ENCODE measurements around the gene FFAR1.

FFAR1 gene

DNA sequence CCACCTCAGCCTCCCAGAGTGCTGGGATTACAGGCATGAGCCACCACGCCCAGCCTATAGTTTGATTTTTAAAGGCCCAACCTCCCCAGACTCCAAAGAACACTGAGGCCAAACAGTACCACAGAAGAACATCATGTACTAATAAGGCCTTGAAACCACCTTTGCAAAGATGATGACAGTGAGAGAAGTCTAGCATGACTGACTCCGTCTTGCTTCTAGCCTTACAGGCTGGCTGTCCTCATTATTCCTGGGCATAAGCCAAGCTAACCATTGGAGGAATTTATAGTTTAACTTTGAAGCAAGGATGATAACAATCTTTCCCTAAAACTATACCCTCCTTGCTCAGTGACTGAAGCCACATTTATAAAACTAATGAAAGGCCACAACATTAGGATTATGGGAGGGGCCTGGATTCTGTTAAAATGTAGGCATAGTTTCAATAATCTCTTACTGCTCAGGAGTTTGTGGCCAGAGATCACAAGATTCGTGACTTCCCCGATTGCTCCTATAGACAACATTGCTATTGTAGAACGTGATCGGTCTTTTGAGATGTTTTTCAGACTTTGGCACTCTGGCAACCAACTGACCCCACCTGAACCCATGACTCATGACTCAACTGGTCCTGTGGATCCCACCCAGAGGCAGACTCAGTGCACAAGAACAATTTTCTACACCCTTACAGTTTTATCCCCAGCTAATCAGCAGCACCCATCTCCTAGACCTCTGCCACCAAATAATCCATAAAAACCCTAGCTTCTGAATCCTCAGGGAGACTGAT is 40.8 kb downstream of the FFAR1 start:
- DNase-seq = peak; percentile 64 to 73
- TF ChIP-seq GATA1 (IDR thresholded peaks at IDR 0.05; ENCODE audit: low read depth, low read length) (no peak), POLR2A (IDR thresholded peaks at IDR 0.05; ENCODE audit: low read length) (no peak)

DNA sequence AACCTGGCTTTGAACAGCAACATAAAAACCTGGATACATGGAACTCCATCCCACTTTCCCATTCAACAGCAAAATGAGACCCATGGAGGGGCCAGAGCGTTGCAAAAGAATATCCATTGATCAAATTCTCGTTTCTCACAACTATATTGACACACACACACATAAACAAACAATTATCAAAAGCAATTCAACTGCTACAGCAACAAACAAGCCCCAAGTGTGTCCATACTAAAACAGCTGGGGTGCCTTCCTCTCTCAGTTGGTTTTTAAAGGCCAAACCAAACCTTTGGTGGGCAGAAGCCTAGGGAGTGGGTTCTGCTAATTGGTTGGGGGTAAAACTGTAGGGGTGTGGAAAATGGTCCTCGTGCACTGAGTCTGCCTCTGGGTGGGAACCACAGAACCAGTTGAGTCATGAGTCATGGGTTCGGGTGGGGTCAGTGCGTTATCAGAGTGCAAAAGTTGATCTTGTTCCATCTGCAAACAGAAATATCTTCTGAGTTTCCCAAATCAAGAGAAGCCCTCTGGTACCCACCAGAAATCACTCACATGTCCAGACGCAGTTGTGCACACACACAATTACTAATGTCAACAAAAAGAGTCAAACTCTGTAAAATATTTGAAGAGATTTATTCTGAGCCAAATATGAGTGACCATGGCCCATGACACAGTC is 41.6 kb downstream of the FFAR1 start:
- DNase-seq = peak; percentile 76 to 85
- TF ChIP-seq GATA1 (IDR thresholded peaks at IDR 0.05; ENCODE audit: low read depth, low read length) = no peak
- TF ChIP-seq POLR2A (IDR thresholded peaks at IDR 0.05; ENCODE audit: low read length) = no peak

DNA sequence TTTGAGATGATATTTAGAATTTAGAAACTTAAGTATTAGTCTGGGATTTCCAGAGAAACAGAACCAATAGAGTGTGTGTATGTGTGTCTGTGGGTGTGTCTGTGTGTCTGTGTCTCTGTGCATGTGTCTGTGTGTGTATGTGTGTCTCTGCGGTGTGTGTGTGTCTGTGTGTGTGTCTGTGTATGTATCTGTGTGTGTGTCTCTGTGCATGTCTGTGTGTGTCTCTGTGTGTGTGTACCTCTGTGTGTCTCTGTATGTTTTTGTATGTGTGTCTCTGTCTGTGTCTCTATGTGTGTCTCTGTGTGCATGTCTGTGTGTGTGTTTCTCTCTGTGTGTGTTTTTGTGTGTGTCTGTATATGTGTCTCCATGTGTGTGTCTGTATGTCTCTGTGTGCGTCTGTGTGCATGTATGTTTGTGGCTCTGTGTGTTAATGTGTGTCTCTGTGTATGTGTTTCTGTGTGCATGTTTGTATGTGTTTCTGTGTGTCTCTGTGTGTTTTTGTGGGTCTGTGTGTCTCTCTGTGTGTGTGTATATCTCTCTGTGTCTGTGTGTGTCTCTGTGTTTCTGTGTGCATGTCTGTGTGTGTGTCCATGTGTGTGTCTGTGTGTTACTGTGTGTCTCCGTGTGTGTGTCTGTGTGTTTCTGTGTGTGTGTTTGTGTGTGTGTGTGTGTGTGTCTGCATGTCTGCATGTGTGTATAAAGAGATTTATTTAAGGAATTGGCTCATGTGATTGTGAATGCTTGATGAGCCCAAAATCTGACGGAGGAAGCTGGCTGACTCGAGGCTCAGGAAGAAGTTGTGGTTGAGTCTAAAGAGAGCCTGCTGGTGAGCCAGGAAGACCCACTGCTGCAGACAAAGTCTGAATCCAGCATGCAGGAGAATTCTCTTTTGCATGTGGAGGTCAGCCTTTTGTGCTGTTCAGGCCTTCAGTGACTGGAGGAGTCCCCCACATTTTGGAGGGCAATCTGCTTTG is 45.3 kb downstream of the FFAR1 start:
- no peak for DNase-seq
- no peak for TF ChIP-seq POLR2A (IDR thresholded peaks at IDR 0.05; ENCODE audit: low read length)
- no peak for TF ChIP-seq GATA1 (IDR thresholded peaks at IDR 0.05; ENCODE audit: low read depth, low read length)

DNA sequence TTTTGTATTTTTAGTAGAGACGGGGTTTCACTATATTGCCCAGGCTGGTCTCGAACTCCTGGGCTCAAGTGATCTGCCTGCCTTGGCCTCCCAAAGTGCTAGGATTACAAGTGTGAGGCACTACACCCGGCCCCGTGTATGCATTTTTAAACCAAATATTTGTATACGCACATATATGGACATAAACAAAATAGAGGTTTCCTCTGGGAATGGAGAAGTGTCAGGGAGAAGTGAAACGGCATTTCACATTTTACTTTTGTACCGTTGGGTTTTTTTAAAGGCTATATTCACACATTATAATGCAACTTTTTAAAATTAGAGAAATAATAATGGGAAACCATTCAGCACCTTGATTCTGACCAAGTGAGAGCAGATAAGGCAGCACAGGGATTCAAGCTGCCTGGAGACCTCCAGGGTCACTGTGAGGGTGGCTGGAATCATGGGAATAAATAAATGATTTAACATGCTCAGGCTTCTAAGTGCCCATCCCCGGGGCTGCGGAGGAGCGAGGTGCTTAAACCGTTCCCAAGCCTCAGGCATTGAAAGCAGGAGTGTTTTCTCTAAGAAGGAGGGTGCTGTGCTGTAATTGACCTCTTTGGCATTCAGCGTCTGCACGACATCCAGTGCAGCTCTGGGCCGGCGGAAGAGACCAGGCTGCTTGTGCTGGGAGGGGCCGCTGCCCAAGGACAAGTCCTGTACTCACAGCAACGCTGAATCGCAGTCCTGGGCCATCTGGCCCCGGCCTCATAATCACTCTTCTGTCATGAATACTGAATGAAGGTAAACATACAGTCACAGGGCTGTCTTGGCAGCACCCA is 47.9 kb downstream of the FFAR1 start:
- TF ChIP-seq POLR2A (IDR thresholded peaks at IDR 0.05; ENCODE audit: low read length) = no peak
- TF ChIP-seq GATA1 (IDR thresholded peaks at IDR 0.05; ENCODE audit: low read depth, low read length) = no peak
- no peak for DNase-seq

DNA sequence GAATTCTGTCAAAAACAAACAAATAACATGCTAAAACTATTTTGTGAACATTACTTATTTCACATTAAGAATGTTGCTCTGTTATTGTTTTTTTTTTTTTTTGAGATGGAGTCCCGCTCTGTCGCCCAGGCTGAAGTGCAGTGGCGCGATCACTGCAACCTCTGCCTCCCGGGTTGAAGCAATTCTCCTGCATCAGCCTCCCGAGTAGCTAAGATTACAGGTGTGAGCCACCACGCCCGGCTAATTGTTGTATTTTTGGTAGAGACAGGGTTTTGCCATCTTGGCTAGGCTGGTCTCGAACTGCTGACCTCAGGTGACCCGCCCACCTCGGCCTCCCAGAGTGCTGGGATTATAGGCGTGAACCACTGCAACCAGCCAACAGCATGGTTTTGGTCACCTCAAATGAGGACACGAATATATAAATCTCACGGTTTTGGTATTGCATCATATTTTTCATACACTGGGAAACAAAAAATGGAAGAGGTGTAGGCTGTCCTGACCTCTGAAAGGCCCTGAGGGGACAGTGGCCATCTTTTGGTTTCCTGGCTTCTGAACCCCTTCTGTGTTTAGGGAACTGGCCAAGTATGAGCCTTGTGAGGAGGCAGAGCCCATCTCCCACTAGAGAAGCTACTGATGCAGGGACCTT is 48.7 kb downstream of the FFAR1 start:
- no peak for DNase-seq
- TF ChIP-seq POLR2A (IDR thresholded peaks at IDR 0.05; ENCODE audit: low read length) (no peak), GATA1 (IDR thresholded peaks at IDR 0.05; ENCODE audit: low read depth, low read length) (no peak)

DNA sequence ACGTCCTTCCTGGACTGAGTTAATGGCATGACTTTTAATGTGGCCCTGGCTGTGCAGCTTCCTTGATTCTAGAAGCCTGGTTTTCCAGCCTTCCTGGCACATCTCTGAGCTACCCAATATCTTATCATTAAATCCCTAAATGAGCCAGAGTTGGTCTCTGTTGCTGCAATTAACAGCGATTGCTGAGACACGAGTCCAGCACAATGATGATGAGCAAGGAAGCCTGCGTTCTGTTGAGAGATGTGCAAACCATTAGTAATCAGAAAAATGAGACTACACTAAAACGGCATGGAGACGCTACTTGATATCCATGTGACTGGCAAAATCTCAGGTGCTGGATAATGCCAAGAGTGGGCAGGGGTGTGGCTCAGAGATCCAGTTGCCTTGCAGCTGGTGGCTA is 49.4 kb downstream of the FFAR1 start:
- DNase-seq = no peak
- TF ChIP-seq POLR2A (IDR thresholded peaks at IDR 0.05; ENCODE audit: low read length) (no peak), GATA1 (IDR thresholded peaks at IDR 0.05; ENCODE audit: low read depth, low read length) (no peak)

Data from erythroblast (primary cell).